B cell (primary cell): ENCODE results near the gene TLX3. TPM values are rescaled to one million over a fixed set of nuclear protein-coding genes. Genes with fewer than 3 reads are reported as not detected.

Source experiments
- ATAC-seq: fragments of 200-7000 bp; cut with Tn5 transposase; one replicate; pipeline ENCODE4 v1.10.0; 2021; ENCODE audit warnings: low read depth, mild to moderate bottlenecking, moderate number of reproducible peaks, moderate library complexity
- CTCF ChIA-PET: fragments of 350-600 bp; sonication (Branson Sonifier 250); formaldehyde crosslinking; loops from one replicate; lab custom pipeline; 2021; ENCODE audit warnings: antibody characterized with exemption, inconsistent platforms; lab: Charles Lee
- POLR2A ChIA-PET: fragments of 350-600 bp; sonication (Branson Sonifier 250); formaldehyde crosslinking; loops from one replicate; lab custom pipeline; 2021; ENCODE audit warnings: antibody characterized with exemption; lab: Charles Lee
- DNase-seq: peaks from one replicate; pipeline ENCODE4 v3.0.0; 2013
- H2AFZ ChIP-seq: 2 replicates; pipeline ENCODE4 v1.6.1; 2012; ENCODE audit warnings: mild to moderate bottlenecking, low read depth, low read length; ENCODE audit not compliant: insufficient read depth, poor library complexity, severe bottlenecking
- H3K27ac ChIP-seq, 2 donors: 1 replicate in 1 of 2; 2 replicates in 1 of 2; pipeline ENCODE4 v1.5.1; 2012 to 2013; ENCODE audit warnings: low read length in 2 of 2, mild to moderate bottlenecking in 2 of 2, moderate library complexity in 1 of 2
- H3K27me3 ChIP-seq, 4 experiments: fragments of 200-600 bp in 1 of 4; sonication (generic) in 1 of 4; replicated peaks in 1 of 4; 1 replicate in 2 of 4; 2 replicates in 2 of 4; pipeline versions ENCODE4 v1.6.1 to v1.7.0; 2013 to 2016; ENCODE audit warnings: low read length in 3 of 4, mild to moderate bottlenecking in 2 of 4, mixed read lengths in 1 of 4, moderate library complexity in 1 of 4; ENCODE audit not compliant: insufficient read depth in 4 of 4, control insufficient read depth in 3 of 4; ENCODE audit errors: control extremely low read depth in 1 of 4
- H3K36me3 ChIP-seq, 2 experiments: replicated peaks in 1 of 2; 1 replicate in 1 of 2; 2 replicates in 1 of 2; pipeline versions ENCODE4 v1.6.1 to v1.7.1; 2013; ENCODE audit warnings: low read length in 1 of 2; ENCODE audit not compliant: insufficient read depth in 2 of 2, control insufficient read depth in 1 of 2; ENCODE audit errors: control extremely low read depth in 1 of 2, extremely low read depth in 1 of 2
- H3K4me1 ChIP-seq, 2 donors: fragments of 200-600 bp in 1 of 2; sonication (generic) in 1 of 2; 1 replicate in 1 of 2; 2 replicates in 1 of 2; pipeline versions ENCODE4 v1.5.1 to v1.6.1; 2013 to 2017; ENCODE audit warnings: low read length in 2 of 2; ENCODE audit not compliant: control insufficient read depth in 2 of 2, insufficient read depth in 2 of 2
- H3K4me2 ChIP-seq: replicated peaks from 2 replicates; pipeline ENCODE3; 2012; ENCODE audit warnings: mild to moderate bottlenecking, low read depth, low read length; ENCODE audit not compliant: poor library complexity, severe bottlenecking
- H3K4me3 ChIP-seq, 5 experiments: fragments of 200-600 bp in 1 of 5; sonication (generic) in 1 of 5; 1 replicate in 3 of 5; 2 replicates in 2 of 5; pipeline versions ENCODE4 v1.5.1 to v1.7.0; 2011 to 2016; ENCODE audit warnings: low read length in 4 of 5, mild to moderate bottlenecking in 4 of 5, low read depth in 2 of 5, control low read depth in 1 of 5, moderate library complexity in 1 of 5; ENCODE audit not compliant: insufficient read depth in 1 of 5; ENCODE audit errors: control extremely low read depth in 1 of 5, extremely low read depth in 1 of 5
- H3K79me2 ChIP-seq: fragments of 200-600 bp; sonication (generic); one replicate; pipeline ENCODE4 v1.6.0; 2016; ENCODE audit warnings: low read length; ENCODE audit not compliant: control insufficient read depth, insufficient read depth
- H3K9ac ChIP-seq: fragments of 200-600 bp; sonication (generic); 2 replicates; pipeline ENCODE4 v1.6.1; 2017; ENCODE audit warnings: mild to moderate bottlenecking, low read length, moderate library complexity
- H3K9me3 ChIP-seq, 3 donors: one replicate each; pipeline versions ENCODE4 v1.6.1 to v1.7.1; 2013; ENCODE audit warnings: low read length in 2 of 3; ENCODE audit not compliant: control insufficient read depth in 2 of 3, insufficient read depth in 1 of 3; ENCODE audit errors: control extremely low read depth in 1 of 3
- H4K20me1 ChIP-seq: 2 replicates; pipeline ENCODE4 v1.6.0; 2012; ENCODE audit warnings: mild to moderate bottlenecking, low read length; ENCODE audit not compliant: insufficient read depth, control insufficient read depth, poor library complexity, severe bottlenecking
- H3K27ac Mint-ChIP-seq: one replicate; pipeline ENCODE4 v1.8.0; 2021; ENCODE audit warnings: mixed read lengths
- H3K27me3 Mint-ChIP-seq: one replicate; pipeline ENCODE4 v1.8.0; 2021; ENCODE audit warnings: mixed read lengths
- H3K4me1 Mint-ChIP-seq: one replicate; pipeline ENCODE4 v1.8.0; 2021; ENCODE audit warnings: mixed read lengths
- H3K4me3 Mint-ChIP-seq: one replicate; pipeline ENCODE4 v1.8.0; 2021; ENCODE audit warnings: mixed read lengths
- H3K9me3 Mint-ChIP-seq: one replicate; pipeline ENCODE4 v1.8.0; 2022; ENCODE audit warnings: mixed read lengths; ENCODE audit not compliant: insufficient read depth
- EZH2 ChIP-seq: IDR thresholded peaks from 2 replicates; pipeline ENCODE4 v1.6.1; 2012; ENCODE audit warnings: borderline replicate concordance, low read depth, mild to moderate bottlenecking, moderate library complexity, low read length; ENCODE audit not compliant: insufficient read depth, poor library complexity, severe bottlenecking
- WGBS: methylation state at CpG from one replicate; pipeline ENCODE4 v1.1.5; 2013; ENCODE audit warnings: missing lambda C conversion rate; ENCODE audit not compliant: insufficient coverage; 5-methylcytosine and 5-hydroxymethylcytosine counted together
- intact Hi-C: fragments of 100-400 bp; cut with micrococcal nuclease; formaldehyde crosslinking; loops from one replicate; pipeline ENCODE4 v1.10.0; 2022
- polyA plus RNA-seq: library from polyadenylated mRNA; depleted of rRNA; stranded (reverse); fragments of >200 nt; gene quantifications from 2 replicates; pipeline ENCODE4 v1.2.3, GENCODE V29; 2012
- total RNA-seq, 2 donors: library from RNA; stranded (reverse); fragments of 120-200 nt in 1 of 2; gene quantifications; 1 replicate in 1 of 2; 2 replicates in 1 of 2; pipeline versions ENCODE4 v1.2.3 to v1.2.4, GENCODE V29; 2013 to 2022
- TF ChIP-seq, protein P1 (sequence below): fragments of 200-600 bp; IDR thresholded peaks from one replicate; pipeline ENCODE4 v1.8.0; 2022; ENCODE audit warnings: antibody characterized with exemption, mild to moderate bottlenecking

TLX3 gene
- total and polyA plus RNA-seq, 2 donors (not counting 1 experiment from before 2014, with no cell fraction given), result not detected

DNA sequence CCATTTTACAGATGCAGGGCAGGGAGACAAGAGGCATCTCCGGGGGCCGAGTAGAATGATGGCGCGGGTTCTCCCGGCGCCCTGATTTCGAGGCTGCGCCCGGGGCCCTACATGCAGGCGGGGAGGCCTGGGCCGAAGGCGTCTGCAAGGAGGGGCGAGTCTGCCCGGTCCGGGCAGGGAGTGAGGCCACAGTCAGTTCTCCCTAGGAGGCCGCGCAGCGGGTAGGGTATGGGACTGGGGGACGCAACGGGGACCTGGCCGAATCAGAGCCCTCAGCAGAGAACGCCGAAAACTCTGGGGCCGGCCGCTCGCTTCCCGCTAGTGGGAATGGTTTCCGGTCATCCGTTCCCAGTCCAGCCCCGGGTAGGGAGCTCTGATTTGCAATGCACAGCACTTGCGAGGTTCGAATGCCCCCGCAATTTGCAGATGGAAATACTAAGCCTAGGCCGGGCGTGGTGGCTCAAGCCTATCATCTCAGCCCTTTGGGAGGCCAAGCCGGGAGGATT lies 6.4 kb downstream of the TLX3 start:
- Histone ChIP-seq H3K27ac (no peak overlapping the region), H3K36me3 (no peaks in the 10 kb centered on the region), H3K9ac (no peak overlapping the region), H3K4me3 (no peak overlapping the region), H2AFZ (no peak overlapping the region), H3K79me2 (no peaks in the 10 kb centered on the region), H3K4me2 (no peak overlapping the region), H3K9me3 (peaks cover 0 to 52% (median 0%) of the 10 kb centered on the region in 3 donors), H3K27me3 (peaks cover 0 to 82% (median 39%) of the 10 kb centered on the region in 4 experiments), H4K20me1 (no peaks in the 10 kb centered on the region), H3K4me1 (peaks cover 17 to 20% of the 10 kb centered on the region in 2 donors)
- TF ChIP-seq EZH2, result no peak
- TF ChIP-seq, protein P1, sequence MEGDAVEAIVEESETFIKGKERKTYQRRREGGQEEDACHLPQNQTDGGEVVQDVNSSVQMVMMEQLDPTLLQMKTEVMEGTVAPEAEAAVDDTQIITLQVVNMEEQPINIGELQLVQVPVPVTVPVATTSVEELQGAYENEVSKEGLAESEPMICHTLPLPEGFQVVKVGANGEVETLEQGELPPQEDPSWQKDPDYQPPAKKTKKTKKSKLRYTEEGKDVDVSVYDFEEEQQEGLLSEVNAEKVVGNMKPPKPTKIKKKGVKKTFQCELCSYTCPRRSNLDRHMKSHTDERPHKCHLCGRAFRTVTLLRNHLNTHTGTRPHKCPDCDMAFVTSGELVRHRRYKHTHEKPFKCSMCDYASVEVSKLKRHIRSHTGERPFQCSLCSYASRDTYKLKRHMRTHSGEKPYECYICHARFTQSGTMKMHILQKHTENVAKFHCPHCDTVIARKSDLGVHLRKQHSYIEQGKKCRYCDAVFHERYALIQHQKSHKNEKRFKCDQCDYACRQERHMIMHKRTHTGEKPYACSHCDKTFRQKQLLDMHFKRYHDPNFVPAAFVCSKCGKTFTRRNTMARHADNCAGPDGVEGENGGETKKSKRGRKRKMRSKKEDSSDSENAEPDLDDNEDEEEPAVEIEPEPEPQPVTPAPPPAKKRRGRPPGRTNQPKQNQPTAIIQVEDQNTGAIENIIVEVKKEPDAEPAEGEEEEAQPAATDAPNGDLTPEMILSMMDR, result no peak
- POLR2A ChIA-PET, result no interaction called here
- intact Hi-C loops, result no loop called here
- DNase-seq (no peak), ATAC-seq (no peak)
- CTCF ChIA-PET, result no interaction called here
- Mint-ChIP-seq H3K27me3 (peaks cover 60% of the 10 kb centered on the region), H3K9me3 (no peaks in the 10 kb centered on the region), H3K4me1 (peaks cover 18% of the 10 kb centered on the region), H3K27ac (no peak overlapping the region), H3K4me3 (no peak overlapping the region)
- 9% methylated on average over 36 of the region's 36 CpGs for WGBS

DNA sequence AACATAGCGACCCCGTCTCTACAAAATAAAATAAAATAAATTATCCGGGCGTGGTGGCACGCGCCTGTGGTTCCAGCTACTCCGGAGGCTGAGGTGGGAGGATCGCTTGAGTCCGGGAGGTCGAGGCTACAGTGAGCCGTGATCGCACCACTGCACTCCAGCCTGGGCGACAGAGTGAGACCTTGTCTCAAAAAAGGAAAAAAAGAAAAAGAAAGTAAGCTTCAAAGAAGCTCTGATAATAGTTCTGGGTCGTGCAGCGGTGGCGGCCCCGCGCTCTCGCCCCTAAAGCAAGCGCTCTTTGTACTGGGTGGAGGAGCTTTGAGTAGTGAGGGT lies 6.8 kb downstream of the TLX3 start:
- no peak for DNase-seq
- Histone ChIP-seq H2AFZ (no peak overlapping the region), H3K79me2 (no peaks in the 10 kb centered on the region), H3K4me2 (no peak overlapping the region), H4K20me1 (no peaks in the 10 kb centered on the region), H3K9me3 (peaks cover 0 to 48% (median 0%) of the 10 kb centered on the region in 3 donors), H3K36me3 (no peaks in the 10 kb centered on the region), H3K9ac (no peak overlapping the region), H3K27ac (no peak overlapping the region), H3K4me1 (peaks cover 17 to 20% of the 10 kb centered on the region in 2 donors), H3K4me3 (no peak overlapping the region), H3K27me3 (peaks cover 0 to 77% (median 39%) of the 10 kb centered on the region in 4 experiments)
- Mint-ChIP-seq H3K9me3 (no peaks in the 10 kb centered on the region), H3K4me3 (no peak overlapping the region), H3K27me3 (peaks cover 58% of the 10 kb centered on the region), H3K4me1 (peaks cover 15% of the 10 kb centered on the region), H3K27ac (no peak overlapping the region)
- CTCF ChIA-PET, result no interaction called here
- POLR2A ChIA-PET, result no interaction called here
- intact Hi-C loops, result no loop called here
- 18% methylated on average over 17 of the region's 20 CpGs for whole genome bisulfite sequencing
- TF ChIP-seq, protein P1, result no peak
- no peak for TF ChIP-seq EZH2
- no peak for ATAC-seq
